ENCODE measurements around the gene GATA2.

GATA2 gene

DNA sequence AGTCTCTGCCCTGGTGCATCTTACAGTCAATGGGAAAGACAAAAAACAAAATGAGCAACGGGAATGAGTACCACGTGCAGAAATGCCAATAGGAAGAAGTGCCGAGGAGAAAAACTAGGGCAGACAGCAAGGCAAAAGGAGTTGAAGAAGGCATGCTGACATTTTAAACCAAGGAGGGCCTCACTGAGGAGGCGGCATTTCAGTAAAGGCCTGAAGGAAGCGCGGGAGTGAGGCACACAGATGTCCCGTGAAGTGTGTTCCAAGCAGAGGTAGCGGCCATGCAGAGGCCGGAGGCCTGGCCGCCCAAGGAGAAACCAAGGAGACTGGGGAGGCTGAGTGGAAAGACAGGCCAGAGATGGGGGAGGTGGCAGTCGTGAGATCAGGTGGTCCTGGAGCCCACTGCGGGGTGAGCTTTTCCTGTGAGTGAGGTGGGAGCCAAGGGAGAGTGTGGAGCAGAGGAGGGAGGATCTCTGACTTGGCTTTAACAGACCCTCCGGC, 61.1 kb downstream of the GATA2 start:
- no peak for DNase-seq

DNA sequence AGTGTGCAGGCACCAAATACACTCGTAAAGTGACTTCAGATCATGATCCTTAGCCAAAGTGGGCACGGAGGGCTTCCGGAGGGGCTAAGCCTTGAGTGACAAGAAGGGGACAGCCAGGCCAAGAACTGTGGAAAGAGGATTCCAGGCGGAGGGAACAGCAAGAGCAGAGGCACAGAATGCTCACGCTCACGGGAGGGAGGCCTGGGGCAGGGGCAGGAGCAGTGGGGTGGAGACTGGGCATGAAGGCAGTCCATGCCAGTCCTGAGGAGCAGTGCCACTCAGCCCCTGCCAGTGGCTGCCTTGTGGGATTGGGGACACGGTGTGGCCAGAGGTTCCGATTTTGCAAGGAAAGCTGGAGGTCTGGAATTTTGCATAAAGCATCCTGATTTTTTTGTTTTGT, 62.3 kb downstream of the GATA2 start:
- no peak for DNase-seq

DNA sequence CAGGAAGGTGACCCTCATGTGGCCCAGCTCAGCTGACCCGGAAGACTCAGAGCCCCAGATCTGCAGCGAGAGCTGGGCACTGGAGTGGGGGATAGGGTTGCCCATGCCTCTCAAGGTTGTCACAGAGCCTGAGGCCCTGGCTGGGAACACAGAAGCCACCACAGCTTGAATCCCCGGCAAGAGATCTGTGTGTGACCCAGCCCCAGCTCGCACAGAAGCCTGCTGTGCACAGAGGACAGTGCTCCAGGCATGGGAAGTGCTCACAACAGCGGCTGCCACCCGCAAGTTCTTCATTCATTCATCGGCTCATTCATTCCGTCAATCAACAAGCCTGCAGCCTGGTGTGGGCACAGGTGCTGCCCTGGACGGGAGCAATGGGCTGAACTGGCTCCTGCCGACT, 62.7 kb downstream of the GATA2 start:
- DNase-seq, result no peak

DNA sequence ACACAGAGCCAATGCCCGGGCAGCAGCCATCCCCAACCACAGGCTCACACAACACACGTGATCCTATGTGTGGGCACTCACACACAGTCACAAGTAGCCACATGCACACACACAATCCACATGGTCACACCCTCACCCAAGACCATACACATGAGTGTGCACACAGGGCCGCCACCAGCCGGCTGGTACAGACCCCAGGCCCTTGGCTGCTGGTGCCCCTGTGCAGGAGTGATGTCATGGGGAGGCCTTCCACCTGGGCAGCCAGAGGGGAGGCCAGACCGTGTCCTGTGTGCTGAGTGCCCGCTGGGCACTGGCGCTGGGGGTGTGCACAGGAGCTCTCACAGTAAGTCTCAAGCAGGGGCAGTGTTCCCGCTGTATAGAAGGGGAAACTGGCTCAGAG, 63.2 kb downstream of the GATA2 start:
- DNase-seq, result no peak
